Left renal pelvis (tissue), 4 donors: ENCODE results near the gene SYNRG. TPM values are rescaled to one million over a fixed set of nuclear protein-coding genes. Genes with fewer than 3 reads are reported as not detected.
A peak's percentile ranks its signal among the peaks of the same experiment; 100 is the strongest.

ENCODE experiments used
- DNase-seq, 4 donors: peaks; one replicate each; pipeline ENCODE4 v3.0.0-alpha.2; 2013; ENCODE audit warnings: low read depth in 4 of 4, low spot score in 3 of 4
- polyA plus RNA-seq, 4 donors: library from polyadenylated mRNA; unstranded; fragments of 120-200 nt; gene quantifications; one replicate each; pipeline ENCODE4 v1.2.1, GENCODE V29; 2013; ENCODE audit not compliant: insufficient read length in 4 of 4

Gene SYNRG
- polyA plus RNA-seq, 4 donors: 32.6 to 47.8 (median 43.6) TPM

GRCh38 chr17:37510056-37510455 lies 99.2 kb downstream of the SYNRG start:
- DNase-seq: no peak

GRCh38 chr17:37507111-37507510 lies 102.1 kb downstream of the SYNRG start:
- no peak for DNase-seq

GRCh38 chr17:37506678-37507077 lies 102.5 kb downstream of the SYNRG start:
- no peak for DNase-seq

- no peak for DNase-seq
These were observed 103.9 kb downstream of the SYNRG start for GRCh38 chr17:37505333-37505732.

GRCh38 chr17:37503148-37503547 lies 106.1 kb downstream of the SYNRG start:
- DNase-seq: no peak

- no peak for DNase-seq
These were observed 106.9 kb downstream of the SYNRG start for GRCh38 chr17:37502009-37502936.

GRCh38 chr17:37500378-37500777 lies 108.8 kb downstream of the SYNRG start:
- no peak for DNase-seq

- DNase-seq: no peak
These were observed 114.2 kb downstream of the SYNRG start for GRCh38 chr17:37494971-37495370.

GRCh38 chr17:37494401-37494831 lies 114.8 kb downstream of the SYNRG start:
- DNase-seq: no peak

GRCh38 chr17:37493249-37494027 lies 115.8 kb downstream of the SYNRG start:
- no peak for DNase-seq

GRCh38 chr17:37492167-37492566 lies 117.1 kb downstream of the SYNRG start:
- DNase-seq: no peak

GRCh38 chr17:37490638-37491614 lies 118.3 kb downstream of the SYNRG start:
- no peak for DNase-seq

GRCh38 chr17:37490022-37490587 lies 119.1 kb downstream of the SYNRG start:
- DNase-seq: peak in 1 of 4 donors; percentile 42

- DNase-seq: peak in 2 of 4 donors; percentile 69 to 76
These were observed 119.8 kb downstream of the SYNRG start, which contains the start of gene DUSP14 for GRCh38 chr17:37489197-37490001. DUSP14 (plus strand) TSS chr17:37489891; CDS start chr17:37512273, 22,382 bp downstream.

GRCh38 chr17:37488607-37489196 lies 120.5 kb downstream of the SYNRG start:
- DNase-seq: no peak

- no peak for DNase-seq
These were observed 121.1 kb downstream of the SYNRG start for GRCh38 chr17:37488009-37488604.

GRCh38 chr17:37485938-37486570 lies 123.2 kb downstream of the SYNRG start:
- DNase-seq: no peak
